KMS-11 (cell line): ENCODE measurements around the gene CPN1.

Experiments
- H2AFZ ChIP-seq: fragments of 200-600 bp; sonication (generic); 2 replicates; pipeline ENCODE4 v1.6.1; 2016; ENCODE audit warnings: antibody characterized with exemption, mixed run types, low read depth
- H3K27ac ChIP-seq: fragments of 200-600 bp; sonication (generic); 2 replicates; pipeline ENCODE4 v1.6.1; 2016; ENCODE audit warnings: mild to moderate bottlenecking, mixed run types
- H3K27me3 ChIP-seq: fragments of 200-600 bp; sonication (generic); 2 replicates; pipeline ENCODE4 v1.6.1; 2017; ENCODE audit warnings: mild to moderate bottlenecking, low read depth, mixed run types, moderate library complexity; ENCODE audit not compliant: insufficient read depth
- H3K36me3 ChIP-seq: fragments of 200-600 bp; sonication (generic); 2 replicates; pipeline ENCODE4 v1.6.1; 2017; ENCODE audit warnings: mild to moderate bottlenecking, mixed run types; ENCODE audit not compliant: insufficient read depth
- H3K4me1 ChIP-seq: fragments of 200-600 bp; sonication (generic); 2 replicates; pipeline ENCODE4 v1.6.1; 2016; ENCODE audit warnings: mild to moderate bottlenecking, low read depth, mixed run types; ENCODE audit not compliant: poor library complexity, severe bottlenecking
- H3K4me2 ChIP-seq: fragments of 200-600 bp; sonication (generic); 2 replicates; pipeline ENCODE4 v1.7.0; 2016; ENCODE audit warnings: mild to moderate bottlenecking, mixed run types
- H3K4me3 ChIP-seq: fragments of 200-600 bp; sonication (generic); IDR thresholded peaks from 2 replicates; pipeline ENCODE4 v1.6.1; 2017; ENCODE audit warnings: low read depth, low read length, mixed read lengths; ENCODE audit not compliant: insufficient read depth
- H3K79me2 ChIP-seq: fragments of 200-600 bp; sonication (generic); 2 replicates; pipeline ENCODE4 v1.6.1; 2016; ENCODE audit warnings: low read depth, mixed run types; ENCODE audit not compliant: insufficient read depth
- H3K9ac ChIP-seq: fragments of 200-600 bp; sonication (generic); 2 replicates; pipeline ENCODE4 v1.6.1; 2016; ENCODE audit warnings: mild to moderate bottlenecking, mixed run types
- H4K20me1 ChIP-seq: fragments of 200-600 bp; sonication (generic); 2 replicates; pipeline ENCODE4 v1.6.1; 2016; ENCODE audit warnings: mild to moderate bottlenecking, mixed run types; ENCODE audit not compliant: insufficient read depth
- CTCF ChIP-seq: fragments of 200-600 bp; sonication (generic); conservative IDR thresholded peaks from 2 replicates; pipeline ENCODE4 v1.6.1; 2017; ENCODE audit warnings: low read depth, mild to moderate bottlenecking, antibody characterized with exemption, low read length, moderate library complexity, mixed read lengths

CPN1 gene

GRCh38 chr10:100007231-100008141, 74.2 kb downstream of the CPN1 start:
- no peaks in the 10 kb centered on the region for H4K20me1 ChIP-seq
- H3K36me3 ChIP-seq: no peaks in the 10 kb centered on the region
- H2AFZ ChIP-seq: no peak overlapping the region
- no peak for TF ChIP-seq CTCF
- H3K4me3 ChIP-seq: no peak overlapping the region
- peaks cover 21% of the 10 kb centered on the region for H3K4me1 ChIP-seq
- H3K27ac ChIP-seq: no peak overlapping the region
- no peaks in the 10 kb centered on the region; the same call in 1 of the 2 replicates for H3K79me2 ChIP-seq
- H3K9ac ChIP-seq: no peak overlapping the region
- H3K4me2 ChIP-seq: no peak overlapping the region
- H3K27me3 ChIP-seq: no peaks in the 10 kb centered on the region

- H3K79me2 ChIP-seq: no peaks in the 10 kb centered on the region; the same call in 1 of the 2 replicates
- no peak overlapping the region for H3K27ac ChIP-seq
These were observed 75.3 kb downstream of the CPN1 start for GRCh38 chr10:100006243-100006886.

GRCh38 chr10:100004805-100005510, 76.7 kb downstream of the CPN1 start:
- Histone ChIP-seq H3K4me1 (peaks cover 17% of the 10 kb centered on the region), H3K27me3 (no peaks in the 10 kb centered on the region), H3K4me3 (no peak overlapping the region), H3K79me2 (no peaks in the 10 kb centered on the region; the same call in 1 of the 2 replicates), H3K4me2 (no peak overlapping the region), H3K36me3 (no peaks in the 10 kb centered on the region), H3K9ac (no peak overlapping the region), H3K27ac (no peak overlapping the region), H4K20me1 (no peaks in the 10 kb centered on the region), H2AFZ (no peak overlapping the region)
- TF ChIP-seq CTCF: no peak

More at GRCh38 chr10:100006243-100006886, 75.3 kb downstream of the CPN1 start:
- Histone ChIP-seq H3K9ac (no peak overlapping the region), H3K27me3 (no peaks in the 10 kb centered on the region), H3K4me3 (no peak overlapping the region), H3K36me3 (no peaks in the 10 kb centered on the region), H2AFZ (no peak overlapping the region), H3K4me2 (no peak overlapping the region), H4K20me1 (no peaks in the 10 kb centered on the region), H3K4me1 (peaks cover 21% of the 10 kb centered on the region)
- no peak for TF ChIP-seq CTCF

GRCh38 chr10:100000109-100000644, 81.5 kb downstream of the CPN1 start:
- H4K20me1 ChIP-seq: no peaks in the 10 kb centered on the region
- H3K27me3 ChIP-seq: no peaks in the 10 kb centered on the region
- no peaks in the 10 kb centered on the region; the same call in 1 of the 2 replicates for H3K79me2 ChIP-seq
- no peak overlapping the region for H3K9ac ChIP-seq
- H3K4me2 ChIP-seq: no peak overlapping the region
- H2AFZ ChIP-seq: no peak overlapping the region
- peaks cover 16% of the 10 kb centered on the region for H3K4me1 ChIP-seq
- no peak for TF ChIP-seq CTCF
- no peaks in the 10 kb centered on the region for H3K36me3 ChIP-seq
- no peak overlapping the region for H3K27ac ChIP-seq
- no peak overlapping the region for H3K4me3 ChIP-seq
